ENCODE measurements around the gene AKAP6. TPM values are rescaled to one million over a fixed set of nuclear protein-coding genes. Genes with fewer than 3 reads are reported as not detected.

Gene AKAP6
- total and polyA plus RNA-seq, 2 of the 8 experiments (the other 6 are each of a cell fraction or from before 2014, with no cell fraction given): 0.09 to 0.89 TPM

- TF ChIP-seq E2F6 (IDR thresholded peaks at IDR 0.05): no peak
- TF ChIP-seq CTBP2 (IDR thresholded peaks at IDR 0.05; ENCODE audit: borderline replicate concordance, insufficient read depth, insufficient read length, low read length): no peak
- no peak for TF ChIP-seq RNF2 (IDR thresholded peaks at IDR 0.05; ENCODE audit: borderline replicate concordance, low read depth, low read length, missing control alignments, poor library complexity, severe bottlenecking)
- TF ChIP-seq TAF7 (optimal IDR thresholded peaks at IDR 0.05; ENCODE audit: borderline replicate concordance, low read depth, low read length): no peak
- no peak for TF ChIP-seq CHD1 (IDR thresholded peaks at IDR 0.05; ENCODE audit: low read depth, low read length)
- no peak for TF ChIP-seq TCF12 (IDR thresholded peaks at IDR 0.05; ENCODE audit: low read depth, low read length)
Measured at GRCh38 chr14:32449648-32450047, 120.5 kb downstream of the AKAP6 start (continued).
